Loucy (cell line): ENCODE results near the gene IRF2.

ENCODE experiments used
- CTCF ChIP-seq: fragments of 200-600 bp; sonication (generic); conservative IDR thresholded peaks from 2 replicates; pipeline ENCODE4 v1.5.1; 2014; ENCODE audit warnings: mild to moderate bottlenecking, antibody characterized with exemption, low read length
- EZH2phosphoT487 ChIP-seq: fragments of 200-600 bp; IDR thresholded peaks from 2 replicates; pipeline ENCODE4 v1.6.1; 2018; ENCODE audit warnings: antibody characterized with exemption, mild to moderate bottlenecking, moderate library complexity, borderline replicate concordance

- no peak for TF ChIP-seq CTCF
- no peak for TF ChIP-seq EZH2phosphoT487
Measured at GRCh38 chr4:184455299-184455698, 19.1 kb downstream of the IRF2 start.
